ENCODE data around the gene EIF1AX. TPM values are rescaled to one million over a fixed set of nuclear protein-coding genes. Genes with fewer than 3 reads are reported as not detected.
A peak's percentile ranks its signal among the peaks of the same experiment; 100 is the strongest.

EIF1AX gene
- total RNA-seq, 4 donors from 2014 or later: 37.0 to 99.6 (median 47.9) TPM

DNA sequence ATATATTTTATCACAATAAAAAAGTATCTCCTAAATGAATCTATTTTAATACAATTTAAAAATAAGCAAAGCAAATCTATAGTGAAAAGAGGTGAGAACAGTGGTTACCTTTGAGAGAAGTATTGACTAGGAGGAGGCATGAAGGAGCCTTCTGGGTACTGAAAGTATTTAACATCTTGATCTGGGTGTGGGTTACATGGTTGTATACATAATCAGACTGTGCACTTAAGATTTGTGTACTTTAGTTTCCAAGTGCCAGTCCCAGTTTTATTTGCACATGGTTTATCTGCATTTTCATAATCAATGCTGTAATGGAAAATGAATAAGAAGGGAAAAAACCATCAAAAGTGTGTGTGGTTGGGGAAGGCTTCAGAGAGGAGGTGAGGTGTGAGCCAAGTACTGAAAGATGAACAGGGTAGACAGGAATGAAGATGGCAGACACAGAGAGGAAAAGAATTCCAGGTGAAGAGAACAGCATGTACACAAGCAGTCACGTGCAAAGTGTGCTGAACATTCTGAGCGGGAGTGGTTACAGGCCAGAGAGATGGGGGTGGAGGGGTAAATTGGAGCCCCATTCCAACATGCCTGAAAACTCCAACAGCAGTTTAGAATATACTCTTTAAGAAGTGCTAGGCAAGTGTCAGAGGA lies 39.6 kb downstream of the EIF1AX start:
- TF ChIP-seq, protein P1, sequence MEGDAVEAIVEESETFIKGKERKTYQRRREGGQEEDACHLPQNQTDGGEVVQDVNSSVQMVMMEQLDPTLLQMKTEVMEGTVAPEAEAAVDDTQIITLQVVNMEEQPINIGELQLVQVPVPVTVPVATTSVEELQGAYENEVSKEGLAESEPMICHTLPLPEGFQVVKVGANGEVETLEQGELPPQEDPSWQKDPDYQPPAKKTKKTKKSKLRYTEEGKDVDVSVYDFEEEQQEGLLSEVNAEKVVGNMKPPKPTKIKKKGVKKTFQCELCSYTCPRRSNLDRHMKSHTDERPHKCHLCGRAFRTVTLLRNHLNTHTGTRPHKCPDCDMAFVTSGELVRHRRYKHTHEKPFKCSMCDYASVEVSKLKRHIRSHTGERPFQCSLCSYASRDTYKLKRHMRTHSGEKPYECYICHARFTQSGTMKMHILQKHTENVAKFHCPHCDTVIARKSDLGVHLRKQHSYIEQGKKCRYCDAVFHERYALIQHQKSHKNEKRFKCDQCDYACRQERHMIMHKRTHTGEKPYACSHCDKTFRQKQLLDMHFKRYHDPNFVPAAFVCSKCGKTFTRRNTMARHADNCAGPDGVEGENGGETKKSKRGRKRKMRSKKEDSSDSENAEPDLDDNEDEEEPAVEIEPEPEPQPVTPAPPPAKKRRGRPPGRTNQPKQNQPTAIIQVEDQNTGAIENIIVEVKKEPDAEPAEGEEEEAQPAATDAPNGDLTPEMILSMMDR (IDR thresholded peaks at IDR 0.05; ENCODE audit: low read depth): no peak

- TF ChIP-seq, protein P1 (IDR thresholded peaks at IDR 0.05; ENCODE audit: low read depth): no peak
Measured at GRCh38 chrX:20091499-20091898, 50.1 kb downstream of the EIF1AX start.

GRCh38 chrX:20089845-20090244 lies 51.8 kb downstream of the EIF1AX start:
- TF ChIP-seq, protein P1 (IDR thresholded peaks at IDR 0.05; ENCODE audit: low read depth): no peak

DNA sequence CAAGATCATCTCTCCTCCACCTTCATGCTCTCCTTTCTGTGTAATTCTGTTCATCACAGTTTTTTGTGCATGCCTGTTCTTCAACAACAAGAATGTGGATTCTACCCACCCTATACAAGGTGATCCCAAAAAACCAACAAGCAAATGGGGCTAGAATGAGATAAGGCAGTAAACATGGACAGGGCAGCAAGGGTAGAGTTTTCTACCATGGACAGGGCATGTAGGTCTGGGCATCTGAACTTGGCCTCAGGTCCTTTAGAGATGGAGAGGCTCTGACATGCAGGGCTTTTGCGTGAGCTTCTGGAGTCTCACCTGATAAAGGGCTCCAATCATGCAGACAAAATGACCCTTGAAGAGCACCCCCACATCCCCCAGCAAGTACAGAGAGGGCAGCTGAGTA lies 61.4 kb downstream of the EIF1AX start:
- TF ChIP-seq, protein P1 (IDR thresholded peaks at IDR 0.05; ENCODE audit: low read depth): no peak

Small RNA genes within 50 kb of the gene (small RNA-seq; reads per million reads assigned to genes)
- gene RF00493 (61.9 reads per million, percentile 97 among the genes with 10 or more reads in this experiment), gene RF00494 (not detected)

Other genes with a start within 250 kb of the EIF1AX start
- gene BCLAF3, start 150.8 kb downstream of the EIF1AX start, total RNA-seq: 10 to 100 TPM; 14.4 to 26.2 (median 19.2) TPM
- gene MAP7D2, start 24.9 kb downstream of the EIF1AX start, total RNA-seq: under 1 TPM; 0.33 to 0.44 (median 0.36) TPM
- 10 to 100 TPM; 35.9 to 53.6 (median 42.8) TPM for gene RPS6KA3, start 125.1 kb upstream of the EIF1AX start, total RNA-seq